ENCODE results near the gene KPNA4. TPM values are rescaled to one million over a fixed set of nuclear protein-coding genes. Genes with fewer than 3 reads are reported as not detected.

The KPNA4 gene, protein sequence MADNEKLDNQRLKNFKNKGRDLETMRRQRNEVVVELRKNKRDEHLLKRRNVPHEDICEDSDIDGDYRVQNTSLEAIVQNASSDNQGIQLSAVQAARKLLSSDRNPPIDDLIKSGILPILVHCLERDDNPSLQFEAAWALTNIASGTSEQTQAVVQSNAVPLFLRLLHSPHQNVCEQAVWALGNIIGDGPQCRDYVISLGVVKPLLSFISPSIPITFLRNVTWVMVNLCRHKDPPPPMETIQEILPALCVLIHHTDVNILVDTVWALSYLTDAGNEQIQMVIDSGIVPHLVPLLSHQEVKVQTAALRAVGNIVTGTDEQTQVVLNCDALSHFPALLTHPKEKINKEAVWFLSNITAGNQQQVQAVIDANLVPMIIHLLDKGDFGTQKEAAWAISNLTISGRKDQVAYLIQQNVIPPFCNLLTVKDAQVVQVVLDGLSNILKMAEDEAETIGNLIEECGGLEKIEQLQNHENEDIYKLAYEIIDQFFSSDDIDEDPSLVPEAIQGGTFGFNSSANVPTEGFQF
- total RNA-seq (10 to 100 TPM; 15.9 to 23.9 (median 19.0) TPM), polyA plus RNA-seq (1 to 10 TPM; 5.8 to 6.5 TPM)

DNA sequence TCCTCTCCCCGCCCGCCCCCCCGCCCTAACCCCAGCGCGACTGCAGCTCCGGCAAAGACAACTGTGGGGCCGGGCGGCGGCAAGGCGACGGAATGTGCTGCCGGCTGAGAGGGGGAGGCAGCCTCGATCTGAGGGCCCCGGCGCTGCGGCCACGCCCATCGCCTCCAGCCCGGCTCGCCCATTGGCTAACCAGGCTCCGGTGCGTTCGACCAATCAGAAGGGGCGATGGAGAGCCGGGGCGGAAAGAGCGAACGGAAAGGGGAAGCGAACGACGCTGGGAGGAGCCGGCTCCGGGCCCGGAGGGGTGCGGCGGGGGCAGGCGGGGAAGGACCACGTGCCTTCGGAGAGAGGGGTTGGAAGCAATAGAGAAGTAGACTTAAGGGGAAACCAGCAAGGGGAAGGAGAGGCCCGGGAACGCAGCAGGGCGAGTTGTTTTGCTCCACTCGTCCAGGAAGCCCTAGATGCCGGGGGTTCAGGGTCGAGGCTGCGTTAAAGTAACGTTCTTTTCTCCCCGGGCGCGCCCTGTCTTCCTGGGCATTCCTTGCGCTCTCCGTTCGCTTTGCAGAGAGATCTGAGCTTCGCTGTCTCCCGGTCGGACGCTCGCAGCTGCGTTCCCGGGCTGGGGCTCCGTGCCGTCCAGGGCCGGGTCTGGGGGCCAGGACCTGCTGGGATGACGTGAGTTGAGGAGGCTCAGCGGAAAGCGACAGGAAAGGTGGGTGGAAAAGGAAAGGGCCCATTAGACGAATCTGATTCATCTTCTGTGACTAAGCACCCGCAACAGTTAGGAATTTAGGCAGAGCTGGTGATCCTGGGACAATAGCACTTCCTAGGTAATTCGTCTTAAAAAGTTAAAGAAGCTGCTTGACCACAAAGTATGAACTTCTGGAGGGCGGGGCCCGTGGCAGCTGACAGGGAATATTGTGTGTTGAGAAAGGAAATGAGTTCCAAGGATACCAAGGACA lies at the start of gene KPNA4:
Gene KPNA4 (minus strand): TSS at position 130 of the 962 bp plus-strand sequence. CDS start 289 bp downstream, outside the sequence.
- Histone ChIP-seq H3K27me3 (no peaks in the 10 kb centered on the region), H3K36me3 (no peaks in the 10 kb centered on the region), H3K9me3 (no peaks in the 10 kb centered on the region), H3K27ac (peak within 1 kb of the TSS; percentile 94 to 97 (median 95)), H3K4me1 (peaks cover 0 to 36% (median 32%) of the 10 kb centered on the region in 3 donors), H3K4me3 (peak within 1 kb of the TSS; percentile 64 to 79 (median 74))
- DNase-seq (peak; percentile 97 to 98 (median 98)), ATAC-seq (peak; percentile 93 to 98 (median 96)), FAIRE-seq (no peak)
- TF ChIP-seq, protein P1, sequence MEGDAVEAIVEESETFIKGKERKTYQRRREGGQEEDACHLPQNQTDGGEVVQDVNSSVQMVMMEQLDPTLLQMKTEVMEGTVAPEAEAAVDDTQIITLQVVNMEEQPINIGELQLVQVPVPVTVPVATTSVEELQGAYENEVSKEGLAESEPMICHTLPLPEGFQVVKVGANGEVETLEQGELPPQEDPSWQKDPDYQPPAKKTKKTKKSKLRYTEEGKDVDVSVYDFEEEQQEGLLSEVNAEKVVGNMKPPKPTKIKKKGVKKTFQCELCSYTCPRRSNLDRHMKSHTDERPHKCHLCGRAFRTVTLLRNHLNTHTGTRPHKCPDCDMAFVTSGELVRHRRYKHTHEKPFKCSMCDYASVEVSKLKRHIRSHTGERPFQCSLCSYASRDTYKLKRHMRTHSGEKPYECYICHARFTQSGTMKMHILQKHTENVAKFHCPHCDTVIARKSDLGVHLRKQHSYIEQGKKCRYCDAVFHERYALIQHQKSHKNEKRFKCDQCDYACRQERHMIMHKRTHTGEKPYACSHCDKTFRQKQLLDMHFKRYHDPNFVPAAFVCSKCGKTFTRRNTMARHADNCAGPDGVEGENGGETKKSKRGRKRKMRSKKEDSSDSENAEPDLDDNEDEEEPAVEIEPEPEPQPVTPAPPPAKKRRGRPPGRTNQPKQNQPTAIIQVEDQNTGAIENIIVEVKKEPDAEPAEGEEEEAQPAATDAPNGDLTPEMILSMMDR (IDR thresholded peaks at IDR 0.05) = no peak
- intact Hi-C loops (cut with DNase I) = no loop called here
- 0 to 1% methylated on average over 65 to 71 of the region's 71 CpGs for WGBS, 2 donors

DNA sequence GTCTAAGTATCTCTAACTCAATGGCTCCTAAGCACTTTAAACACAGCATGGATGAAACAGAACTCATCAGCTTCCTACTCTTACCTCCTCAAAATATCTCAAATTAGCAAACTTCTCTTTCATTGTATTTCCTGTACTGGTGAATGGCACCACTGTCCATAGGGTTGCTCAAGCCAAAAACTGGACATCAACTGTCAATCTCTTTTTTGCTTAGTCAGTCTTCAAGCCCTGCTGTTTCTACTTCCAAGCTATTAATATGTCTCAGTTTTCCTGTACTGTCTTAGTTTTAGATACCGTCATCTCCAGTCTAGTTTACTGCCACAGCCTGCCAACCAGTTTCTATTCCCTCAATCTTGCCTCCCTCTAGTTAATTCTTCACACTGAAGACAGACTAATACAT lies 48.3 kb upstream of the KPNA4 start:
- Histone ChIP-seq H3K9me3 (no peaks in the 10 kb centered on the region), H3K36me3 (no peaks in the 10 kb centered on the region), H3K27ac (no peak overlapping the region), H3K4me1 (peaks cover 0 to 8% (median 7%) of the 10 kb centered on the region in 3 donors), H3K4me3 (no peak overlapping the region), H3K27me3 (no peaks in the 10 kb centered on the region)
- intact Hi-C loops (cut with DNase I) = no loop called here
- WGBS, 2 donors = 95 to 97% methylated on average over 1 of the region's 1 CpG
- TF ChIP-seq, protein P1 (IDR thresholded peaks at IDR 0.05) = no peak
- DNase-seq = no peak
- no peak for ATAC-seq
- FAIRE-seq = no peak

GRCh38 chr3:160612386-160613075 lies 47.2 kb upstream of the KPNA4 start:
- no peak for ATAC-seq
- intact Hi-C loops (cut with DNase I) = no loop called here

GRCh38 chr3:160611141-160611540 lies 45.8 kb upstream of the KPNA4 start:
- H3K27me3 ChIP-seq = no peaks in the 10 kb centered on the region
- no peak for DNase-seq
- ATAC-seq = no peak
- intact Hi-C loops (cut with DNase I) = no loop called here
- H3K4me1 ChIP-seq = no peaks in the 10 kb centered on the region
- no peak overlapping the region for H3K4me3 ChIP-seq
- no peak for FAIRE-seq
- no peaks in the 10 kb centered on the region for H3K36me3 ChIP-seq
- WGBS, 2 donors = 75 to 81% methylated on average over 3 of the region's 3 CpGs
- H3K27ac ChIP-seq = no peak overlapping the region
- no peaks in the 10 kb centered on the region for H3K9me3 ChIP-seq
- TF ChIP-seq, protein P1 (IDR thresholded peaks at IDR 0.05) = no peak

More at GRCh38 chr3:160612386-160613075, 47.2 kb upstream of the KPNA4 start:
- H3K9me3 ChIP-seq = no peaks in the 10 kb centered on the region
- 47 to 57% methylated on average over 3 of the region's 3 CpGs for WGBS, 2 donors
- H3K36me3 ChIP-seq = no peaks in the 10 kb centered on the region
- no peak overlapping the region for H3K27ac ChIP-seq
- FAIRE-seq (no peak), DNase-seq (no peak)
- H3K27me3 ChIP-seq = no peaks in the 10 kb centered on the region
- H3K4me3 ChIP-seq = no peak overlapping the region
- H3K4me1 ChIP-seq = no peaks in the 10 kb centered on the region
- TF ChIP-seq, protein P1 (IDR thresholded peaks at IDR 0.05) = no peak
